Anterior cingulate cortex (tissue), 58 donors: ENCODE results near the gene CFL1.

Experiments used
- DNase-seq, 58 donors: peaks; one replicate each; lab custom pipeline; 2025; lab: John Stamatoyannopoulos, UW

CFL1 gene

GRCh38 chr11:65859812-65860277, 1.9 kb upstream of the CFL1 start:
- peak in 10 of 58 donors; percentile 50 to 79 (median 64) for DNase-seq

GRCh38 chr11:65859095-65859811, 1.3 kb upstream of the CFL1 start:
- peak; percentile 67 to 99 (median 93) for DNase-seq

- no peak for DNase-seq
Observed at GRCh38 chr11:65858681-65859087, 704 bp upstream of the CFL1 start.

GRCh38 chr11:65857500-65857852, 504 bp downstream of the CFL1 start:
- peak in 32 of 58 donors; percentile 55 to 86 (median 69) for DNase-seq

- DNase-seq, result peak in 56 of 58 donors; percentile 35 to 86 (median 70)
Observed at GRCh38 chr11:65856689-65857499, 1.1 kb downstream of the CFL1 start.

GRCh38 chr11:65855927-65856363, 2.0 kb downstream of the CFL1 start:
- no peak for DNase-seq

GRCh38 chr11:65854852-65855837, 2.8 kb downstream of the CFL1 start:
- DNase-seq, result no peak

GRCh38 chr11:65854161-65854592, 3.8 kb downstream of the CFL1 start:
- no peak for DNase-seq

- no peak for DNase-seq
Observed at GRCh38 chr11:65853246-65853979, 4.6 kb downstream of the CFL1 start.

GRCh38 chr11:65852508-65853245, 5.3 kb downstream of the CFL1 start:
- DNase-seq, result no peak

GRCh38 chr11:65851811-65852507, 6.0 kb downstream of the CFL1 start:
- no peak for DNase-seq

GRCh38 chr11:65851083-65851579, 6.8 kb downstream of the CFL1 start:
- DNase-seq, result no peak

- no peak for DNase-seq
Observed at GRCh38 chr11:65850217-65851082, 7.5 kb downstream of the CFL1 start.

GRCh38 chr11:65849771-65850216, 8.2 kb downstream of the CFL1 start:
- no peak for DNase-seq

- no peak for DNase-seq
Observed at GRCh38 chr11:65849366-65849765, 8.6 kb downstream of the CFL1 start.

- DNase-seq, result peak in 1 of 58 donors; percentile 26
Observed at GRCh38 chr11:65848693-65849092, 9.3 kb downstream of the CFL1 start.

- no peak for DNase-seq
Observed at GRCh38 chr11:65847746-65848145, 10.2 kb downstream of the CFL1 start.
